ENCODE data around the gene CETN3. TPM values are rescaled to one million over a fixed set of nuclear protein-coding genes. Genes with fewer than 3 reads are reported as not detected.

The CETN3 gene
- total RNA-seq, 1 donor, result 17.2 TPM

- no peak overlapping the region for H3K4me3 ChIP-seq (ENCODE audit: low read depth, low read length)
- no peak for DNase-seq (ENCODE audit: low read depth)
- no peak for TF ChIP-seq CTCF (IDR thresholded peaks at IDR 0.05; ENCODE audit: insufficient read depth, low read length)
Measured at GRCh38 chr5:90342576-90342975, 67.0 kb downstream of the CETN3 start.

Other genes with a start within 250 kb of the CETN3 start
- gene MBLAC2, start 65.0 kb upstream of the CETN3 start, total RNA-seq (ENCODE audit: low replicate concordance), result 6.4 and 10.3 TPM in 2 replicates
- gene POLR3G, start 65.1 kb upstream of the CETN3 start, total RNA-seq (ENCODE audit: low replicate concordance), result 6.7 and 20.6 TPM in 2 replicates
- 8.2 and 25.8 TPM in 2 replicates for gene LYSMD3, start 119.8 kb upstream of the CETN3 start, total RNA-seq (ENCODE audit: low replicate concordance)
- 0.18 and 0.25 TPM in 2 replicates for gene ADGRV1, start 149.0 kb upstream of the CETN3 start, total RNA-seq (ENCODE audit: low replicate concordance)

Data from fibroblast of the aortic adventitia (primary cell).